SU-DHL-6 (cell line): ENCODE data around the gene PGAM4.

Experiments
- H2AFZ ChIP-seq: fragments of 200-600 bp; sonication (generic); 2 replicates; pipeline ENCODE4 v1.6.1; 2014; ENCODE audit warnings: low read depth, mild to moderate bottlenecking, moderate library complexity, mixed read lengths, antibody characterized with exemption, low read length; ENCODE audit not compliant: severe bottlenecking
- H3F3A ChIP-seq: fragments of 200-600 bp; shearing (Covaris generic); 2 replicates; pipeline ENCODE4 v1.6.0; 2016; ENCODE audit warnings: antibody characterized with exemption, mild to moderate bottlenecking; ENCODE audit not compliant: insufficient read depth
- H3K27ac ChIP-seq: fragments of 200-600 bp; sonication (generic); 2 replicates; pipeline ENCODE4 v1.5.1; 2016; ENCODE audit warnings: low read depth, mild to moderate bottlenecking, low read length, moderate library complexity, mixed read lengths
- H3K27me3 ChIP-seq: fragments of 200-600 bp; sonication (generic), shearing (Covaris generic); 2 replicates; pipeline ENCODE4 v1.6.0; 2014; ENCODE audit warnings: mild to moderate bottlenecking, low read length
- H3K36me3 ChIP-seq: fragments of 200-600 bp; sonication (generic); 2 replicates; pipeline ENCODE4 v1.6.1; 2014; ENCODE audit warnings: mild to moderate bottlenecking, low read length, mixed read lengths
- H3K4me2 ChIP-seq: fragments of 300-600, 200-600 bp; shearing (Covaris generic), sonication (generic); 2 replicates; pipeline ENCODE4 v1.6.0; 2014; ENCODE audit warnings: low read length, low read depth, mild to moderate bottlenecking; ENCODE audit not compliant: poor library complexity, severe bottlenecking
- H3K4me3 ChIP-seq: fragments of 200-600 bp; sonication (generic); 2 replicates; pipeline ENCODE4 v1.5.1; 2014; ENCODE audit warnings: antibody characterized with exemption, low read length, mild to moderate bottlenecking, mixed read lengths; ENCODE audit not compliant: insufficient read depth, poor library complexity, severe bottlenecking
- H3K79me2 ChIP-seq: fragments of 200-600 bp; sonication (generic); 2 replicates; pipeline ENCODE4 v1.6.1; 2014; ENCODE audit warnings: mild to moderate bottlenecking, low read length, moderate library complexity; ENCODE audit not compliant: insufficient read depth
- H3K9ac ChIP-seq: fragments of 200-600 bp; sonication (generic); 2 replicates; pipeline ENCODE4 v1.7.0; 2014; ENCODE audit warnings: mild to moderate bottlenecking, low read length
- H3K9me2 ChIP-seq: fragments of 200-600 bp; sonication (generic); replicated peaks from 2 replicates; pipeline ENCODE4 v1.6.1; 2014; ENCODE audit warnings: low read length; ENCODE audit not compliant: insufficient read depth
- H3K9me3 ChIP-seq: fragments of 200-600 bp; sonication (generic); 2 replicates; pipeline ENCODE4 v1.6.1; 2014; ENCODE audit warnings: low read length, mixed read lengths; ENCODE audit not compliant: insufficient read depth
- H4K20me1 ChIP-seq: fragments of 200-600 bp; sonication (generic); 2 replicates; pipeline ENCODE4 v1.6.1; 2014; ENCODE audit warnings: low read depth, mild to moderate bottlenecking, antibody characterized with exemption, low read length, moderate library complexity, mixed read lengths
- CTCF ChIP-seq: fragments of 200-600 bp; sonication (generic); IDR thresholded peaks from one replicate; pipeline ENCODE4 v1.5.1; 2017; ENCODE audit warnings: antibody characterized with exemption, mild to moderate bottlenecking, low read length, moderate library complexity; ENCODE audit not compliant: insufficient read depth, poor library complexity, severe bottlenecking
- EZH2phosphoT487 ChIP-seq: fragments of 200-600 bp; sonication (generic), shearing (Covaris generic); conservative IDR thresholded peaks from 2 replicates; pipeline ENCODE4 v1.6.1; 2018; ENCODE audit warnings: mild to moderate bottlenecking, antibody characterized with exemption, low read length, moderate library complexity, mixed read lengths

The PGAM4 gene

GRCh38 chrX:77977518-77977917 lies 8.1 kb upstream of the PGAM4 start:
- no peaks in the 10 kb centered on the region for H3K9me3 ChIP-seq
- no peak overlapping the region for H3K4me3 ChIP-seq
- no peak overlapping the region for H3K4me2 ChIP-seq
- H3F3A ChIP-seq: no peaks in the 10 kb centered on the region
- H3K36me3 ChIP-seq: no peaks in the 10 kb centered on the region
- H3K9me2 ChIP-seq: no peaks in the 10 kb centered on the region
- no peak overlapping the region for H2AFZ ChIP-seq
- no peak overlapping the region for H3K9ac ChIP-seq
- TF ChIP-seq EZH2phosphoT487: no peak
- TF ChIP-seq CTCF: no peak
- H3K27me3 ChIP-seq: no peaks in the 10 kb centered on the region
- H3K27ac ChIP-seq: no peak overlapping the region
- H3K79me2 ChIP-seq: no peaks in the 10 kb centered on the region
- no peaks in the 10 kb centered on the region for H4K20me1 ChIP-seq

- H3K9me3 ChIP-seq: no peaks in the 10 kb centered on the region
- no peaks in the 10 kb centered on the region for H3K36me3 ChIP-seq
- H3K9ac ChIP-seq: no peak overlapping the region
- TF ChIP-seq CTCF: no peak
- H3K27ac ChIP-seq: no peak overlapping the region
- H3F3A ChIP-seq: no peaks in the 10 kb centered on the region
- H2AFZ ChIP-seq: no peak overlapping the region
- H3K9me2 ChIP-seq: no peaks in the 10 kb centered on the region
- H3K4me2 ChIP-seq: no peak overlapping the region
- no peaks in the 10 kb centered on the region for H4K20me1 ChIP-seq
- H3K27me3 ChIP-seq: no peaks in the 10 kb centered on the region
- no peak overlapping the region for H3K4me3 ChIP-seq
- H3K79me2 ChIP-seq: no peaks in the 10 kb centered on the region
Measured at GRCh38 chrX:77977095-77977494, 7.7 kb upstream of the PGAM4 start.

DNA sequence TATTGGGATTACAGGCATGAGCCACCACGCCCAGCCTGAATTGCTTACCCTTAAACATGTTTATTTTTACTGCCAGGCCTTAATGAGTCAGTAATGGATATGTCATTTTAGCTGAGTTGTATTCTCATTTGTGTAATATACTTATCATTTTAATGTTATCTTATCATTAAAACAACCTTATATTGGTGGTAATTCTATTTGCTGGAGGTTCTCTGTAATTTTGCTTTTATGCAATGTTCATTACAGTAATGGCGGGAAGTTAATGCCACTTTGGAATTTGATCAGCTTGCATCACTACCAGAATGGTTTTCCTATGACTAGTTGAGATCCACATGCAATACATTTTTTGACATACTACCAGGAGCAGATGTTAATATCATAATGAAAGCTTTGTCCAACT lies 6.3 kb upstream of the PGAM4 start:
- TF ChIP-seq EZH2phosphoT487: no peak
- no peak for TF ChIP-seq CTCF
- no peaks in the 10 kb centered on the region for H3K79me2 ChIP-seq
- H3K27me3 ChIP-seq: no peaks in the 10 kb centered on the region
- no peak overlapping the region for H3K9ac ChIP-seq
- no peaks in the 10 kb centered on the region for H3K9me2 ChIP-seq
- H3K4me3 ChIP-seq: no peak overlapping the region
- H3K9me3 ChIP-seq: no peaks in the 10 kb centered on the region
- no peaks in the 10 kb centered on the region for H3F3A ChIP-seq
- H4K20me1 ChIP-seq: no peaks in the 10 kb centered on the region
- H3K27ac ChIP-seq: no peak overlapping the region
- no peaks in the 10 kb centered on the region for H3K36me3 ChIP-seq
- no peak overlapping the region for H2AFZ ChIP-seq
- H3K4me2 ChIP-seq: no peak overlapping the region

GRCh38 chrX:77967631-77968030 lies 1.8 kb downstream of the PGAM4 start:
- H4K20me1 ChIP-seq: no peaks in the 10 kb centered on the region
- no peak overlapping the region for H2AFZ ChIP-seq
- no peak overlapping the region for H3K27ac ChIP-seq
- no peak overlapping the region for H3K4me3 ChIP-seq
- no peak overlapping the region for H3K9ac ChIP-seq
- TF ChIP-seq EZH2phosphoT487: no peak
- no peak for TF ChIP-seq CTCF
- H3K79me2 ChIP-seq: no peaks in the 10 kb centered on the region
- H3K9me3 ChIP-seq: no peaks in the 10 kb centered on the region
- H3K27me3 ChIP-seq: no peaks in the 10 kb centered on the region
- no peaks in the 10 kb centered on the region for H3K9me2 ChIP-seq
- no peaks in the 10 kb centered on the region for H3K36me3 ChIP-seq
- no peaks in the 10 kb centered on the region for H3F3A ChIP-seq
- no peak overlapping the region for H3K4me2 ChIP-seq
